Ovary (tissue), 3 donors: ENCODE data around the gene INPP5A.

ENCODE experiments used
- POLR2A ChIP-seq: fragments of 450-650 bp; IDR thresholded peaks from one replicate; pipeline ENCODE4 v1.6.1; 2017; ENCODE audit warnings: antibody characterized with exemption, mild to moderate bottlenecking, moderate library complexity
- TF ChIP-seq, protein P1 (sequence below), 3 donors: fragments of 450-650 bp in 2 of 3; fragments of 200-600 bp in 1 of 3; IDR thresholded peaks; one replicate each; pipeline versions ENCODE4 v1.5.1 to v1.8.0; 2016 to 2022; ENCODE audit warnings: antibody characterized with exemption in 3 of 3, mild to moderate bottlenecking in 1 of 3
- donor health status: DM: no; HTN: no; CAD: no.

DNA sequence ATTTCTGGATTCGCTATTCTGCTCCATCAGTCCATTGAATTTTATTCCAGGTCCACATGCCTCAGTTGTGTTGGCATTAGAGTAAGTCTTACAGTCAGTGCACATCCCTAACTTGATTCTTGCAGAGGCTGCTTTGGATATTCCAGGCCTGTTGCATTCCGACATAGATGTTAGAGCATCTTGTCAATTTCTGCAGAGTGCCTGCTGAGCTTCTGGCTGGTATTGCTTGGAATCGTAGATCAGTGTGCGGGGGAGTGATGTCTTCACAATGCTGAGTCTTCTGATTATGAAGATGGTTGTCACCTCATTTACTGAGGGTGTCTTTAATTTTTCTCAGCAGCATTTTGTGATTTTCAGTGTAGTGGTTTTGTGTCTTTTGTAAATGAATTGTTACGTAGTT lies 45.2 kb downstream of the INPP5A start:
- TF ChIP-seq, protein P1, sequence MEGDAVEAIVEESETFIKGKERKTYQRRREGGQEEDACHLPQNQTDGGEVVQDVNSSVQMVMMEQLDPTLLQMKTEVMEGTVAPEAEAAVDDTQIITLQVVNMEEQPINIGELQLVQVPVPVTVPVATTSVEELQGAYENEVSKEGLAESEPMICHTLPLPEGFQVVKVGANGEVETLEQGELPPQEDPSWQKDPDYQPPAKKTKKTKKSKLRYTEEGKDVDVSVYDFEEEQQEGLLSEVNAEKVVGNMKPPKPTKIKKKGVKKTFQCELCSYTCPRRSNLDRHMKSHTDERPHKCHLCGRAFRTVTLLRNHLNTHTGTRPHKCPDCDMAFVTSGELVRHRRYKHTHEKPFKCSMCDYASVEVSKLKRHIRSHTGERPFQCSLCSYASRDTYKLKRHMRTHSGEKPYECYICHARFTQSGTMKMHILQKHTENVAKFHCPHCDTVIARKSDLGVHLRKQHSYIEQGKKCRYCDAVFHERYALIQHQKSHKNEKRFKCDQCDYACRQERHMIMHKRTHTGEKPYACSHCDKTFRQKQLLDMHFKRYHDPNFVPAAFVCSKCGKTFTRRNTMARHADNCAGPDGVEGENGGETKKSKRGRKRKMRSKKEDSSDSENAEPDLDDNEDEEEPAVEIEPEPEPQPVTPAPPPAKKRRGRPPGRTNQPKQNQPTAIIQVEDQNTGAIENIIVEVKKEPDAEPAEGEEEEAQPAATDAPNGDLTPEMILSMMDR (IDR thresholded peaks at IDR 0.05) = no peak
- TF ChIP-seq POLR2A = no peak
